SK-MEL-5 (cell line): ENCODE results near the gene WSCD1. TPM values are rescaled to one million over a fixed set of nuclear protein-coding genes. Genes with fewer than 3 reads are reported as not detected.
A peak's percentile ranks its signal among the peaks of the same experiment; 100 is the strongest.

Experiments used
- DNase-seq: peaks from one replicate; pipeline ENCODE4 v3.0.0-alpha.2; 2016; ENCODE audit warnings: low read depth, low spot score
- in situ Hi-C: cut with HindIII; loops from 2 replicates; pipeline ENCODE4 v1.10.0; 2016; ENCODE audit warnings: low sequenced_read_pairs, high pct_unique_total_duplicates, low pct_unique_long_range_greater_than_20kb
- total RNA-seq: library from RNA; depleted of rRNA; stranded (reverse); fragments of >200 nt; shearing (Covaris generic); gene quantifications from 2 replicates; pipeline ENCODE4 v1.2.3, GENCODE V29; 2014

The WSCD1 gene
- total RNA-seq, 1 experiment from 2014 or later = 0.66 TPM

- in situ Hi-C loops = no loop called here
Measured at GRCh38 chr17:6052926-6053325, 17.3 kb upstream of the WSCD1 start.

GRCh38 chr17:6054372-6054771 lies 15.8 kb upstream of the WSCD1 start:
- in situ Hi-C loops = no loop called here
- no peak for DNase-seq

More at GRCh38 chr17:6052926-6053325, 17.3 kb upstream of the WSCD1 start:
- no peak for DNase-seq

- no peak for DNase-seq
- in situ Hi-C loops = no loop called here
Measured at GRCh38 chr17:6056104-6056503, 14.1 kb upstream of the WSCD1 start.

GRCh38 chr17:6057562-6057961 lies 12.6 kb upstream of the WSCD1 start:
- no peak for DNase-seq
- in situ Hi-C loops = no loop called here

- in situ Hi-C loops = no loop called here
- DNase-seq = no peak
Measured at GRCh38 chr17:6059406-6059805, 10.8 kb upstream of the WSCD1 start.

- in situ Hi-C loops = no loop called here
- DNase-seq = peak; percentile 75
Measured at GRCh38 chr17:6061290-6061689, 8.9 kb upstream of the WSCD1 start.

- DNase-seq = no peak
- in situ Hi-C loops = no loop called here
Measured at GRCh38 chr17:6064868-6065267, 5.3 kb upstream of the WSCD1 start.

- in situ Hi-C loops = no loop called here
Measured at GRCh38 chr17:6065351-6065750, 4.8 kb upstream of the WSCD1 start.

GRCh38 chr17:6066183-6066948 lies 3.8 kb upstream of the WSCD1 start:
- no peak for DNase-seq

More at GRCh38 chr17:6065351-6065750, 4.8 kb upstream of the WSCD1 start:
- no peak for DNase-seq

GRCh38 chr17:6067060-6067459 lies 3.1 kb upstream of the WSCD1 start:
- no peak for DNase-seq
- in situ Hi-C loops = no loop called here

More at GRCh38 chr17:6066183-6066948, 3.8 kb upstream of the WSCD1 start:
- in situ Hi-C loops = no loop called here

GRCh38 chr17:6070430-6070912 lies 292 bp downstream of the WSCD1 start:
- in situ Hi-C loops = no loop called here
- DNase-seq = no peak

GRCh38 chr17:6070913-6071511 lies 833 bp downstream of the WSCD1 start:
- no peak for DNase-seq
- in situ Hi-C loops = no loop called here

- in situ Hi-C loops = no loop called here
- DNase-seq = no peak
Measured at GRCh38 chr17:6071528-6072065, 1.4 kb downstream of the WSCD1 start.

GRCh38 chr17:6072157-6072556 lies 2.0 kb downstream of the WSCD1 start:
- in situ Hi-C loops = no loop called here
- DNase-seq = no peak

GRCh38 chr17:6072611-6073010 lies 2.4 kb downstream of the WSCD1 start:
- DNase-seq = no peak
- in situ Hi-C loops = no loop called here

- in situ Hi-C loops = no loop called here
- DNase-seq = peak; percentile 19
Measured at GRCh38 chr17:6073620-6074019, 3.4 kb downstream of the WSCD1 start.

- DNase-seq = no peak
- in situ Hi-C loops = no loop called here
Measured at GRCh38 chr17:6075050-6075449, 4.9 kb downstream of the WSCD1 start.

GRCh38 chr17:6075845-6076244 lies 5.7 kb downstream of the WSCD1 start:
- DNase-seq = no peak
- in situ Hi-C loops = no loop called here

GRCh38 chr17:6077752-6078151 lies 7.6 kb downstream of the WSCD1 start:
- in situ Hi-C loops = no loop called here
- no peak for DNase-seq
